NCI-H524 (cell line): ENCODE data around the gene ATP2B3.
"Not testable (repeated sequence)": the region's sequence is repeated elsewhere in the genome, so short reads cannot be mapped to it uniquely, and the experiment has no call there.

Source experiments
- DNase-seq, 2 experiments: peaks; one replicate each; lab custom pipeline; 2025; lab: John Stamatoyannopoulos, UW

The ATP2B3 gene

GRCh38 chrX:153595859-153596857, 78.7 kb downstream of the ATP2B3 start:
- no peak for DNase-seq

GRCh38 chrX:153596981-153597750, 79.7 kb downstream of the ATP2B3 start:
- DNase-seq = no peak

GRCh38 chrX:153598541-153599191, 81.2 kb downstream of the ATP2B3 start, which contains the start of gene CCNQ:
CCNQ (minus strand) TSS chrX:153599139; CDS start chrX:153599073, 66 bp downstream.
- DNase-seq = no peak

GRCh38 chrX:153599192-153600031, 82.0 kb downstream of the ATP2B3 start:
- peak; percentile 82 to 93 for DNase-seq

GRCh38 chrX:153600032-153600373, 82.6 kb downstream of the ATP2B3 start:
- DNase-seq = peak in 1 of 2 experiments; percentile 35

GRCh38 chrX:153600921-153601320, 83.5 kb downstream of the ATP2B3 start:
- no peak for DNase-seq

- DNase-seq = no peak
Observed at GRCh38 chrX:153601511-153602110, 84.2 kb downstream of the ATP2B3 start.

GRCh38 chrX:153602601-153603000, 85.2 kb downstream of the ATP2B3 start:
- no peak for DNase-seq

GRCh38 chrX:153603131-153603656, 85.8 kb downstream of the ATP2B3 start:
- DNase-seq = no peak

GRCh38 chrX:153604666-153605380, 87.4 kb downstream of the ATP2B3 start:
- not testable (repeated sequence) for DNase-seq

- no peak for DNase-seq
Observed at GRCh38 chrX:153606503-153606902, 89.1 kb downstream of the ATP2B3 start.

- DNase-seq = no peak
Observed at GRCh38 chrX:153608376-153608775, 90.9 kb downstream of the ATP2B3 start.

GRCh38 chrX:153608806-153609205, 91.4 kb downstream of the ATP2B3 start:
- DNase-seq = no peak

GRCh38 chrX:153609917-153610835, 92.7 kb downstream of the ATP2B3 start:
- DNase-seq = peak; percentile 74 to 87

- no peak for DNase-seq
Observed at GRCh38 chrX:153610836-153611213, 93.4 kb downstream of the ATP2B3 start.

- no peak for DNase-seq
Observed at GRCh38 chrX:153611298-153612095, 94.1 kb downstream of the ATP2B3 start.

- no peak for DNase-seq
Observed at GRCh38 chrX:153612413-153612812, 95.0 kb downstream of the ATP2B3 start.

GRCh38 chrX:153614818-153615217, 97.4 kb downstream of the ATP2B3 start:
- DNase-seq = no peak
